D341Med (cell line): ENCODE measurements around the gene CTAGE1.
A peak's percentile ranks its signal among the peaks of the same experiment; 100 is the strongest.
"Not testable (repeated sequence)": the region's sequence is repeated elsewhere in the genome, so short reads cannot be mapped to it uniquely, and the experiment has no call there.

ENCODE experiments used
- DNase-seq: peaks from one replicate; pipeline ENCODE4 v3.0.0; 2012; ENCODE audit warnings: low spot score

CTAGE1 gene, protein sequence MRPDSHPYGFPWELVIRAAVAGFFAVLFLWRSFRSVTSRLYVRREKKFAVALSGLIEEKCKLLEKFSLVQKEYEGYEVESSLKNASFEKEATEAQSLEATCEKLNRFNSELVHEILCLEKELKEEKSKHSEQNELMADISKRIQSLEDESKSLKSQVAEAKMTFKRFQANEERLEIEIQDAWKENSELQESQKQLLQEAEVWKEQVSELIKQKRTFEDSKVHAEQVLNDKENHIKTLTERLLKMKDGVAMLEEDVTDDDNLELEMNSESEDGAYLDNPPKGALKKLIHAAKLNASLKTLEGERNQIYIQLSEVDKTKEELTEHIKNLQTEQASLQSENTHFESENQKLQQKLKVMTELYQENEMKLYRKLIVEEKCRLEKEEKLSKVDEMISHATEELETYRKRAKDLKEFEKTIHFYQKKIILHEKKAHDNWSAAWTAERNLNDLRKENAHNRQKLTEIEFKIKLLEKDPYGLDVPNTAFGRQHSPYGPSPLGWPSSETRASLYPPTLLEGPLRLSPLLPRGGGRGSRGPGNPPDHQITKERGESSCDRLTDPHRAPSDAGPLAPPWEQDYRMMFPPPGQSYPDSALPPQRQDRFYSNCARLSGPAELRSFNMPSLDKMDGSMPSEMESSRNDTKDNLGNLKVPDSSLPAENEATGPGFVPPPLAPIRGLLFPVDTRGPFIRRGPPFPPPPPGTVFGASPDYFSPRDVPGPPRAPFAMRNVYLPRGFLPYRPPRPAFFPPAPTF

DNA sequence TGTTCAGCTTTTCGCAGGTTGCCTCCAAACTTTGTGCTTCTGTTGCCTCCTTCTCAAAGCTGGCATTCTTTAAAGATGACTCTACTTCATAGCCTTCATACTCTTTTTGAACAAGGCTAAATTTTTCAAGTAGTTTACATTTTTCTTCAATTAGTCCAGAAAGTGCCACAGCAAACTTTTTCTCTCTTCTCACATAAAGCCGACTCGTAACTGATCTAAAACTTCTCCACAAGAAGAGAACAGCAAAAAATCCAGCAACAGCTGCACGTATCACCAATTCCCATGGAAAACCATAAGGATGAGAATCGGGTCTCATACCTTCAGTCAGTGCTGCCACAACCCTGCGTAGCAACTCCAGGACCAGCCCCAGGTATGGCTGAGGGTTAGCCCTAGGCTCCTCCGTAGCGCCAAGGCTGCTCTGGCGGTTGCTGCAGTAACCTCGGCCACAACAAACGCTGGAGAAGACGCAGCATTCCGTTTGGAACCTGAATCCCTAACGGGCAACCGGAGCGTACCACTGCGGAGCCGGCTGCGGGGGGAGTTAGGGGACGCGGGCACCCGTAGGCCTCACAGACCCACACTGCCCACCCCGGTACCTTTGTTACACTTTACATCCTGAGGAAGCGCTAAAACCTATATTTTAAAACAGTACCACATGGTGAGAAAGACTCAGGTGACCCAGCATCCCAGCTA lies at the start of gene CTAGE1:
Gene CTAGE1, minus strand, starts transcription at position 420 of the 693 bp plus-strand sequence. Its CDS starts 104 bp downstream, at position 316.
- DNase-seq = no peak

DNA sequence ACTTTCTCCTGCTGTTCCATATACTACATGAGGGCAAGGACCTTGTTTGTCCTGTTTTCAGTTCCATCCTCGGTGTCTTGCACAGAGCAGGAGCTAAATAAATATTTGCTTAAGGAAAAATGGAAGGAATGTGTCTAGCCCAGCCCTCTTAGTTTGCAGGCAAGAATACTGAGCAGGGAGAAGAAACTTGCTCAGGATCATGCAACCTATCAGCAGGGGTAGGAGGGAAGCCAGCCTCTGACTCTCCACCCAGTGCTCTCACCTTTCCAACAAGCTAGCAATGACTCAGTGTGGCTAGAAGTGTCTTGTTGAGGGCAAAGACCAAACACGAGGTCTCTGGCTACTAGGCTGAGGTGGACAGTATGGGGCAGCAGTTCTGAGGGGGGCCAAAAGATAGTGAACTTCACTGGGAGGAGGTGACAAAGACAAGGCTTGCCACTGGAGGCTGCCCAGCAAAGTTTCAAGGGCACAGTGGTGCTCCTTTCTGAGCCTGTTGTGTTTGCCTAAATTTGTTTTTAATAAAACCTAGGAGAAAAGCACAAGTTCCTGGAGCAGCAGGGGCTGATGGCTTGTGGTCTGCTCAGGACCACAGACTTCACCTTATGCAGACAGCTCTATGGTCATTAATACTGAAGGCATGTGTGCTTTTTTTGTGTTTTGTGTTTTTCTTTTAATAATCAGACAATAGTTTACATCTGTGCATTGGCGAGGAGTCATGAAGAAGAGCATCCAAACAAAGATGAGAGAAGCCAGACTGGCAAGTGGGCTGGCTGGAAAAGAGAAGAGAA lies 49.1 kb upstream of the CTAGE1 start:
- no peak for DNase-seq

- DNase-seq = no peak
Measured at GRCh38 chr18:22465859-22466457, 48.2 kb upstream of the CTAGE1 start.

GRCh38 chr18:22463076-22463475 lies 45.4 kb upstream of the CTAGE1 start:
- DNase-seq = no peak

GRCh38 chr18:22459491-22459890 lies 41.8 kb upstream of the CTAGE1 start:
- DNase-seq = no peak

GRCh38 chr18:22457524-22457923 lies 39.8 kb upstream of the CTAGE1 start:
- DNase-seq = no peak

DNA sequence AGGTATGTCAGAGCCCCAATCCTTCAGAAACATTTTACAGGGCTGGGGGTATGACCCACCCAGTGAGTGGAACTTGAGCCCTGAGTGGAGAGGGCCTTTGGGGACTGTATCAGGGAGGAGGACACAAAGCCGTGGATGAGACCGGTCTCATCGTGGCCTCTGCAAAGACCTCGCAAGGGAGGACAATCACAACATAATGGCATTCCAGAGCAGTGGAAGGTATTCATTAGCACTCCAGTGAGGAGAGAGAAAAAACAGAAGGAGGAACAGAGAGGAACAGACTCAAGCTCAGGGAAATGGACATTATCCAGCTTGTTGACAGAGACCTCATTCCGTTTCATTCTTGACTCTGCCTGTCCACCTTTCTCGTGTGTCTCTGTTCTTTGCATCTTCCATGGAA lies 38.8 kb upstream of the CTAGE1 start:
- no peak for DNase-seq

DNA sequence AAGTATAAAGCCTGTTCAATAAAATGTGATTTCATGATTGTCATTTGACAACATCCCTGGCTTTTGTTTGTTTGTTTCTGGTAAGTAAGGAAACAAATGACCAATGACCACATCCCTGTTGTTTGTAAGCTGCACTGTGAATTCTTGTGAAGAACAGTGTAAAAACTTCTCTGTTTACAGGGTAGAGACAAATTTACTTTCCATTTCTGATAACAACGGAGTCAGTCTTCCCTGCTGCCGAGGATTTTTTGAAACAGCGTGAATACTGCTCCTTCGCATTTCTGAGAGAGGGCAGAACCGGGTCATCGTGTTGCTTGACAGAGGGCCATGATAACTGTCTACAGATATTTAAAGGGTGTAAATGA lies 38.4 kb upstream of the CTAGE1 start:
- no peak for DNase-seq

DNA sequence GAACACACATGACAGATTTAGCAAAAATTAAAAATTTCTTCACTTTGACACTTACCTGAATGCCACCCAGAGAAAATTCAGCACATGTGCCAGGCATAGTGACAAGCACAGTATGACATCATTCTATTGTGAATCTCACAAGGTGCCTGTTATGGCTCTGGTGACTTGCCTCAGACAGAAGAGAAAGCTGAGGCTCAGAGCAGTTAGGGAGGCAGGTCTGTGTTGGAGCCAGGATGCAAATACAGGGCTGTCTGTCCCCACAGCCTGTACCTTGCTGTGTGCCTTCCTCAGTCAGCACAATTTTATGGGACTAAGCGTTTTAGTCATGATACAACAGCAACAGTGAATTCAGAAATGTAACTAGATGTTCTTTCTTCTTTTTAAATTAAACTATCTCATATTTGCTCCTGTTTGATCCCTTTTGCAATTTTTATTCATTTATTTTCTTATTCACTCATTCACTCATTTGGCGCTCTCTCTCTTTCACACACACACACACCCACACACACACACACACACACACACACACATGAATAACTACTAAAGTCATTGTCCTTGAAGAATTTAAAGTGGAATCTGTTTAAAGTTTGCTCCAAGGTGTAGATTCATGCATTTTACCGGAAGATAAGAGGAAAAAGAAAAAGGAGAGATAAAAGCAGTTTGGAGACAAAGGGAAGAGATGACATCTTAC lies 37.9 kb upstream of the CTAGE1 start:
- peak; percentile 13 for DNase-seq

DNA sequence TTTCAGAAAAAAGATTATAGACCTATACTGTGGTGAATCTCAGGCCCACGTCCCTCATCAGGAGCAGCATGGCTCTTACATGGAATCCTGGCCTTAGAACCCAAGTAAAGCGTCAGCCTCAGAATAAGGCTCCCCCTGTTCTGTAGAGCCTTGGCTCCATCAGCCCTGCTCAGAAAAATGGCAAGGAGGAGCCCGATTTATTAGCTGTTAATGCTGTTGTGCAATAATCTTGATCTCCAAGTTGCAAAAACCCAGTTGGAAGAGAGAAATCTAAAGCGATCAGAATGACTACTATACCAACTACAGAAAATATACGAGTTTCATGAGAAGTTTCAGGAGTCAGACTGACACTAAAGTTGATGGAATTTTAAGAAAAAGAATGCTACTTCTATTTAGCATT lies 35.6 kb upstream of the CTAGE1 start:
- no peak for DNase-seq

DNA sequence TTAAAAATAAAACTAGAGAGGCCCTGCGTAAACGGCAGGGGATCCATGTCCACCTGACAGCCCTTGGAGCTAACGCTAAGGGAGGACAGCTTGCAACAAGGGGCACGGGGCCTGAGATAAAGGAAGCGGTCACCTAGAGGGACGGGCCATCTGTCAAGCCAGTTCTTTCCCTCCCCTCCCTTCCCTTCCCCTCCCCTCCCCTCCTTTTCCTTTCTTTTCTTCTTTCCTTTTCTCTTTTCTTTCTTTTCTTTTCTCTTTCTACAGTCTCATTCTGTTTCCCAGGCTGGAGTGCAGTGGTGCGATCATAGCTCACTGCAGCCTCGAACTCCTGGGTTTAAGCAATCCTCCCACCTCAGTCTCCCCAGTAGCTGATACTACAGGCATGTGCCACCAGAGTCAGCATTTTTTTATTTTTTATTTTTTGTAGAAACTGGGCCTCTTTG lies 34.5 kb upstream of the CTAGE1 start:
- DNase-seq = no peak

DNA sequence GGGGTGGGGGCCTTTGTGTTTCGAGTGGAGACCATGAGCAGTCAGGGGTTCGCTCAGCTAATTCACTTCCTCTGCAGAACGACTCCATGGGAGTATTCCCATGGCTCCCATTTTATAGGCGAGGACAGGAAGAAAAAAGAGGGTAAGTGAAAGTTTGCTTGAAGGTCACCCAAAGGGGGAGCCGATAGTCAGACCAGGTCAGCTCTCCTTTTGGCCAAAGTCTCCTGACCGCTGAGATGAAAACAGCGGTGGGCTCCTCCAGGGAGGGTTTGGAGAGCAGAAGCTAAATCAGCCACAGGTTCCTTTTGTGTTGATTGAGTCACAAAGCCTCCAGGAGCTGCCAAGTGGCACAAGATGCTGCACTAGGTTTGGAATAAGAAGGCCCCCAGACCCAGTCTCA lies 34.1 kb upstream of the CTAGE1 start:
- DNase-seq = no peak

- not testable (repeated sequence) for DNase-seq
Measured at GRCh38 chr18:22450766-22451165, 33.1 kb upstream of the CTAGE1 start.

- not testable (repeated sequence) for DNase-seq
Measured at GRCh38 chr18:22450318-22450717, 32.6 kb upstream of the CTAGE1 start.

DNA sequence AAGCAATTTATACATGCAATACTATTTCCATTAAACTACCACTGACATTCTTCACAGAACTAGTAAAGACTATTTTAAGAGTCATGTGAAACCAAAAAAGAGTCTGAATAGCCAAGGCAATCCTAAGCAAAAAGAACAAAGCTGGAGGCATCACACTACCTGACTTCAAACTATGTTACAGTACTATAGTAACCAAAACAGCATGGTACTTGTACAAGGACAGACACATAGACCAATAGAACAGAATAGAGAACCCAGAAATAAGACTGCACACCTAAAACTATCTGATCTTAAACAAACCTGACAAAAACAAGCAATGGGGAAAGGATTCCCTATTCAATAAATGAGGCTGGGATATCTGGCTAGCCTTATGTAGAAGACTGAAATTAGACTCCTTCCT lies 32.0 kb upstream of the CTAGE1 start:
- not testable (repeated sequence) for DNase-seq

- DNase-seq = no peak
Measured at GRCh38 chr18:22448238-22448637, 30.5 kb upstream of the CTAGE1 start.

DNA sequence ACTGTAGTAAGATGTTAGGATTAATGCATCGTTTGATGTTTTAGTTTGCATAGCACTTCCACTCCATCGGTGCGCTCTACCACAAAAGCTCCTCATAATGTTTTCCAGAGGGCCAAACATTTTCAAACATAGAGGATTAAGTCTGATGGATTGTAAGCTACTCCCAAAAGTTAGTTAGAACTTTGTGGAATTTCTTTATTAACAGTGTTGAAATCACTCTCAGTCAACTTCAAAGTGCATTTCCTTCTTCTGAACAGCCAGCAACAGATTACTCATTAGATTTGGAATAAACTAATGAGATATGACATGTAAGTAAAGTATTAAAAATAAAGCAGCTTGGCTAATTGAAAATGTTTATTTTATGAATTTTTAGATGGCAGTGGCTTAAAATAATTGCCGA lies 30.1 kb upstream of the CTAGE1 start:
- DNase-seq = no peak

DNA sequence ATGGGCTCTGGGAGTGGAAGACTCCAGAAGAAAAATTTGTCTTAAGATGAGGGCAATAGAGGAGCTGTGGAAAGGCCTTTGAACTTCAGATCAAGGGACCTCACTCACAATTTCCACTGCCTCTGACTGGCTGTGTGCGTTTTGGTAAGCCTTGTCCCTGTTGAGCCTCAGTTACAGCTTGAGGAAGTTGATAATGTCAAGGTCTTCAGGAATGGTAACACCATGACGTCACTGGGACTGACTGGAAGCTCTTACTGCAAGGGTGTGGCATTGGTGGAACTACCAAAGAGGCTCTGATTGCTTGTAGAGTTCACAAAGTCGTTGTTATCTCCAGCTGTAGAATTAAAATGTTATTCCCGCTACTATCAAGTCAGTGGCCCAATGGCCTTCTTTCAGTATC lies 29.2 kb upstream of the CTAGE1 start:
- DNase-seq = no peak

DNA sequence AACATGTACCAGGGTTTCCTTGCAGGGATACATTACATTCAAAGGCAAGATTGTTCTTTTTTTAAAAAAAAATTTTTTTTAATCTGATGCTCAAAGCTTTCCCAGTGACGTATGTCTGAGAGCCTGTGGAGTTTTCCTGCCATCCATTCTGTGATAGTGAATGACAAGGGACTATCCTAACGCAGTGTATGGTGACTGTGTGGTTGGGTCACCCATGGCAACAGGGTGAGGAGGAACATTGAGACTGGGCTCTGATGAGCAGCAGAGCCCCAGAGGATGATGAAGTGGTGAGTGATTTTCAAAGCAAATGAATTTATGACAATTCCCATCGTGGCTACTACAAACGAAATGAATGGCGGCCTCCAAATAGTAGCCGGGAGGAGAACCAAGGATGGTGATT lies 28.6 kb upstream of the CTAGE1 start:
- DNase-seq = no peak

DNA sequence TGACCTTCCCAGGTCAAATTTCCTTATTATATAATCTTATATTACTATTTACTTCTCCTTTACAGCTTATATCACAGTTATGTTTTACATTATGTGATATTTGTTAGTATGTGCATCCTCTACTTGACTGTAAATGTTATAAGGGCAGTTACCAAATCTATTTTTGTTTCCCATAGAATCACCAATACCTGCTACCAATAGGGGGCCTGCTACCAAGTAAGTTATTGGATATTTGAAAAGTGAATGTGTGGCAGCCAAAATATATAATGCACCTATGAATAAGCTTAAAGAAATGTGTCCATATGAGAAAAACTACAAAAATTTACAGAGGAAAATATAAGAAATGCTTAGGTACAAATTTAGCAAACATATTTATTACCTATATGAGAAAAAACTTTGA lies 23.9 kb upstream of the CTAGE1 start:
- no peak for DNase-seq

GRCh38 chr18:22439447-22439846 lies 21.7 kb upstream of the CTAGE1 start:
- no peak for DNase-seq
